DOHH2 (cell line): Measurements from ENCODE around the gene TBC1D22A.

Experiments
- CTCF ChIP-seq: fragments of 200-600 bp; sonication (generic); IDR thresholded peaks from one replicate; pipeline ENCODE4 v1.5.1; 2014; ENCODE audit warnings: antibody characterized with exemption, mild to moderate bottlenecking, low read depth, low read length; ENCODE audit not compliant: poor library complexity, severe bottlenecking
- EZH2phosphoT487 ChIP-seq: fragments of 200-600 bp; sonication (generic); IDR thresholded peaks from 2 replicates; pipeline ENCODE4 v1.6.1; 2017; ENCODE audit warnings: borderline replicate concordance, mild to moderate bottlenecking, antibody characterized with exemption, low read length, moderate library complexity, mixed read lengths

- TF ChIP-seq CTCF (no peak), EZH2phosphoT487 (no peak)
Observed at GRCh38 chr22:46948411-46949144, 186.1 kb downstream of the TBC1D22A start.
